ENCODE measurements around the gene DHRS3.

The DHRS3 gene

DNA sequence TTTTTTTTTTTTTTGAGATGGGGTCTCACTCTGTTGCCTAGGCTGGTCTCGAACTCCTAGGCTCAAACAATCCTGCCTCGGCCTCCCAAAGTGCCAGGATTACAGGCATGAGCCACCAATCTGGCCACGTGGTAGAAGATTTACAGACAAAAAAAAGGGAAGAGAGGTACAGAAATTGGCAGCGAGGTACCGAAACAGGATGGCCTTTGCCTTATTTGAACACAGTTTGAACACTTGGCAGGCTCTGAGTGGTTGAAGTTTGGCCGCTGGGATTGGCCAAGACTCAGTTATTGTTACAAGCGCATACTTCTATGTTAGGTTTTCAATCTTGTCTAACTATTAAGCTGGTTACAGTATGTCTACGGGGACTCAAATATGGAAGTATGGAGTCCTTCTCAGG, 19.7 kb upstream of the DHRS3 start:
- no peak for DNase-seq

DNA sequence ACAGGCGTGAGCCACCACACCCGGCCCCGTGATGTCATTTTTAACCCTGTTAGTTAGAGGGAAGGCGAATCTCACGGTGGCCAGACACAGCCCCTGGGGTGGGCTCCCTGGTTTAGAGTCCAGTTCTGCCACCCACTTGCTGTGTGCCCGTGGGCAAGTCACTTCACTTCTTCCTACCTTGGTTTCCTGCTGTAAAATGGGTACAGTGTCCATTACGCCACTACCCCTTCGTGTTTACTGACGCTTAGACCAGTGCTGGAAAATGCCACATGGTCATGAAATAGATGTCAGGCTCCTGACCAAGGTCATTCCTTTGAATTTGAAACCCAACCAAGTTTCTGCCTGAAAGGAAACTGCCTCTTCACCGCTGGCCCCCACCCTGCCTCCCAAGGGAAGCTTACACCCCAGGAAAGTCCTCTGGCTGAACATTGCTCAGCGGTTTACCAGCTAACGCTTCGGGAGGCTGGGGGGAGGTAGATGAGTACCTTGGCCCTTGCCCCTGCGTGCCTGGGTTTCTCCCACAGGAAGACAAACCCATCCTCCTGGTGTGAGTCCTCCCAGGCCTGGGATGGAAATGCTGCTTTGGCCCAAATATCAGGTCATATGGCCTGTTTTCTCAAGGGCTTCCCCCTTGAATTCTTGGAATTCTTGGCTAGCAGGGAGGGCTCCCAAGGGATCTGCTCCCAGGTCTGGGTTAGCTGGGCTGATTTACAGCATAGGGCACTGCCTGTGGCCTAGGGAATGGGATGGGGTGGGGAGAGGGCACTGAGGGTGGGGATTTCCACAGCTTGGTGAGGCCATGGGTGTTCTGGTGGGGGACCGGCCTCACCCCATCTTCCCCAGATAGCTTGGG, 18.3 kb upstream of the DHRS3 start:
- no peak for DNase-seq

DNA sequence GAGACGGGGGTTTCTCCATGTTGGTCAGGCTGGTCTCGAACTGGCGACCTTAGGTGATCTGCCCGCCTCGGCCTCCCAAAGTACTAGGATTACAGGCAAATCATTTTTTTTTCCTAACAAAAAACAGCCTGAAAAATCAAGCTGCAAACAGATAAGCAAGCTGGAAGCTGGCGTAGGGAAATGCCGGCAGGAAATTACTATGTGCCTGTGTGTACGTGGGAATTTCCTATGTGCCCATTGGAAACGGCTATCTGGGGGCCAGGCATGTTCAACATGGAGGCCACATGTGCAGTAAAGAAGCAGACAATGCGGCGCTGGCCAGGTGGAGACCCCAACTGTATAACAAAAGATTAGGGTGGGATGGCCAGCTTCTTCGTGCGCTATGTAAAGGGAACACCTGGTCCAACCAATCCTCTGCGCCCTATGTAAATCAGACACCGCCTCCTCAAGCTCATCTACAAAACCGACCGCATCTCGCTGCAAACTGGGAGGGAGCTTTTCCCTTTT, 16.7 kb upstream of the DHRS3 start:
- no peak for DNase-seq

DNA sequence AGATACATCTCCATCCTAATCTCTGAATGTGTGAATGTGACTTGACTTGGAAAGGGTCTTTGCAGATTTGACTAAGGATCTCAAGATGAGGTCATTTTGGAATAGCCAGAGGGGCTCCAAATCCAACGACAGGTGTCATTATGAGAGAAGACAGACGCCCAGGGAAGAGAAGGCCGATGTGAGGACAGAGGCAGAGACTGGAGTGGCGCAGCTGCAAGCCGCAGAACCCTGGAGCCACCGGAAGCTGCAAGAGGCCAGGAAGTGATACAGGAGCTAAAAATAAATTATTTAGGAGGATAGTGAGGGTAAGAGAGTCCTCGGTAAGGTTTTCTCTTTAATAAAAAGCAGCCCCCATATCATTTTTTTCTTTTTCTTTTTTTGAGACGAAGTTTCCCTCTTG, 16.1 kb upstream of the DHRS3 start:
- no peak for DNase-seq

DNA sequence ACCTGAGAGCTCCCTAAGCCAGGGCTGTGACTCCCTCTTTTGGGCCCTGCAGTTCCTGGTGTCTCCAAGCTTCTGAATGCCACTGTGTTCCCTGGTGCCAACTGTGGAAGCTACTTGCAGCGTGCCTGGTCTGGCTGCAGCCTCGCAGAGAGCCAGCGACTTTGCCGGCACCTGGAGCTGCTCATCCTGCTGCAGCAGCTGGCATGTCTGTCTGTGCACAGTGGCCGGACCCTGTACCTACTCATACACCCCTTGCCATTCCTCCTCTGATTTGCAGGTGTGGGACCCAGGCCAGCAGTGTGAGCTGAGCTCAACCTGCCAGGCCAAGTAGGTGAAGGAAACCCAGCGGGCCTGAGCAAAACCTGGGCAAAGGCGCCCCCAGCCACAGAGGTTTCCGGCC, 13.6 kb upstream of the DHRS3 start:
- no peak for DNase-seq

DNA sequence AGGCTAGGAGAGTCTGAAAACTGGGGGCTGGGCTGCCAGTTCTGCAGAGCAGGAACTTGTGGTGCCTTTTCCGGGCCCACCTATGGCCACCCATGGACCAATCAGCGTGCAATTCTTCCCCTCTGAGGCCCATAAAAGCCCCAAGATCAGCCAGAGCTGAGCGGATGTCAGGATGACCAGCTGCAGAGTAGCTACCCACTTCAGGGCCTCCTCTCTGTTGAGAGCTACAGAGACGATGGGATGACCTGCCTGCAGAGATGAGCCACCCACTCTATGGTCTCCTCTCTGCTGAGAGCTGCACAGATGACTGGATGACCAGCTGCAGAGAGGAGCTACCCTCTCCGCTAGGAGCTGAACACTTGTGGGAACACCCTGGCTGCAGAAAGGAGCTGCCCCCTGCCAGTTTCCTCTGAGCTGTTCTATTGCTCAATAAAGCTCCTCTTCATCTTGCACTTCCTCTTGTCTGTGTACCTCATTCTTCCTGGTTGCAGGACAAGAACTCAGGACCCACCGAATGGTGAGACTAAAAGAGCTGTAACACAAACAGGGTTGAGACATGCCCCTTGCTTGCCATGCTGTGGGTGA, 13.0 kb upstream of the DHRS3 start:
- no peak for DNase-seq

DNA sequence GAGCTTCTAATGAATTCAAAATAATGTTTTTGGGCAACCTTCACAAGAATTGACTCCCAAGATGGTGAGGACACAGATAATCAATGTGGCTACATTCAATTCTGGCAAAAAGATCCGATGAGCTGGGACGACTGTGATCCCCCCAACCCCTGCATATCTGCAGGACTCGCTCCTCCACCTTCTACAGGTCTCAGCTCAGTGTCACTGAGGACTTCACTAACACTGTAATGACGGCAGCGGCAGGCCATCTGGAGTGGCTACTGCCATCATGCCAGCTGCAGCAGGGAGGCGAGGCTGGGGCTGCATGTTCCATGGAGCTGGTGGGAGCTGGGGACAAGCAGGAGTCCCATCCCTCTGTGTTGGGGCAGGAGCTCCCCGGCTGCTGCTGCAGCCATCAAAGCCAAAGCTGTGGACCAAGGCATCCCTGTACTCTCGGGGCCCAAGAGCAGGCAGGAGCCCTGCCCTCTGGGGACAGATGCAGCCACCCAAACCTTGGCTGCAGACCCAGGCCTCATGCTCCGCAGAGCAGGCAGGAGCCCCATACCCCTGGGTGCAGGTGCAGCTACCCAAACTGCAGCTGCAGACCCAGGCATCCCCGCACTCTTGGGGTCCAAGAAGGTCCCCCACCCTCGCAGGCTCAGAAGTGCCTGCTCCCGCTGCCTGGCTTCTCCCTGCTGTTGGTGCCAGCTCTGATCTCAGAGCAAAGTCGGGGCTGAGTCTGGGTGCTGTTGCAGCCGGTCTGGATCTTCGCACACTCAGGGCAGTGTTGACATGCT, 12.2 kb upstream of the DHRS3 start:
- no peak for DNase-seq

DNA sequence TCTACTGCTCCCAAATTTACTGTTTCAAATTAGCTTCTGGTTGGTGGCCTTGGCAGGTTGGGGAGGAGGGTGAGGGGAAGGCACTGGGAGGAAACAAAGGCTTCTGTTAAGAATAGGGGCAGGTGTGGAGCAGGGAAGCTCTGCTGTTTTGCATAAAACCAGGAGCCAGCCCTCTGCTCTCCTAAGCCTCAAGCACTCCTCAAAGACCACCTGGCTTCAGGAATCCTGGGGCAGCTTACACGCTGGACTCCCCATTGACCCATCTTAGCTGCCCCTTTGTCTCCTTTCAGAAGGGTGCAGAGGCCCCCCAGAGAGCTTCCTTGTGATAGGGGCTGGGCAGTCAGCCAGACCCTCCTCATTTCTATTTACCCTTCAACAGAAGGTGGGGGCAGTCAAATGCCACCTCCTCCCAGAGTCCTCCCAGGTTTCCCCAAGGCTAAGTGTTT, 11.5 kb upstream of the DHRS3 start:
- DNase-seq, result no peak

DNA sequence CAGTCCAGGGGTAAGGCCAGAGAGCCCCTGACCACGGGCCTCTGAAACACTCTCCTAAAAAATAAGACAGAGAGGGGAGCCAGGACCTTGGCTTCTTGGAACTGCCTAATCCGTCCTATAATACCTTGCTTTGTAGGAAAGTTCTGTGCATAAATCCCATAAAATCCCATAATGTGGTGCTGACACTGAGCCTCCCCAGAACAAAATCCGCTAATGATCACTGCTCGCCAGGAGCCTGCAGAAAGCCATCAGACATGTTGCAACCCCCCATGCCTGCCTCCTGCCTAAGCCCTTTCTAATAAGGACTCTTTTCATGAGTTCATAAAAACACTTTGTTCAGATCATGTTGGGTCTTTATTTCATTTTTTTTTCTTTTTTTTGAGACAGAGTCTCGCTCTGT, 9.3 kb upstream of the DHRS3 start:
- DNase-seq, result no peak

DNA sequence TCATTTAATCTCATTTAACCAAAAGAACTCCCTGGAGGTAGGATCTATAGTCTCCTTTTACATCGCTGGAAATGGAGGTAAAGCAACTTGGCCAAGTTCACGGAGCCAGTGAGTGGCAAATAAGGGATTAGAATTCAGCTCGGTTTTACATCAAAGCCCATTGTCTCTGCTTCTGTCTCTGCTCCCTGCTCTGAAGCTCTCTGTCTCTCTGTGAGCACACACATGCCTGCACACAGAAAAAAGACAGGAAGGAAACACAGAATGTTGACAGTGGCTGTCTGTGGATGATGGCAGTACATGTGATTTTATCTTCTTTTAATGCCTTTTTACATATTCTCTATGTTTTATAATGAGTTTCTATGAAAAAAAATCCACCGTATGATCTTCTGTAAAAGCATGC, 8.9 kb upstream of the DHRS3 start:
- no peak for DNase-seq

DNA sequence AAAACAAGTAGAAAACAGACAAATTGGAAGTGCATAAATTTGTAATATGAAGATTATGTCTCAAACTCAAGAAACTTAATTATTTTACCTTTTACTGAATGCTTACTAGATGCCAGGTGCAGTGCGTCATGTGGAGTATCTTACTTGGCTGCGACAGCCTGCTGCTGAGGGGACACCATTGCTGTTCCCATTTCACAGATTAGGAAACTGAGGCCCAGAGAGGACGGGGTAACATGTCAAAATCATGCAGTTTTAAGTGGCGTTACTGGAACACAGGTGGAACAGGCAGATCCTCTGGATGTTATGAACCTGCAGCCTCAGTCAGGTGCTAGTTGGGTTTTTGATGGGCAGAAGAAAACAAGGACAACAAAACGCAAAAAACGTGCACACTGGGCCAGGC, 7.3 kb upstream of the DHRS3 start:
- no peak for DNase-seq

DNA sequence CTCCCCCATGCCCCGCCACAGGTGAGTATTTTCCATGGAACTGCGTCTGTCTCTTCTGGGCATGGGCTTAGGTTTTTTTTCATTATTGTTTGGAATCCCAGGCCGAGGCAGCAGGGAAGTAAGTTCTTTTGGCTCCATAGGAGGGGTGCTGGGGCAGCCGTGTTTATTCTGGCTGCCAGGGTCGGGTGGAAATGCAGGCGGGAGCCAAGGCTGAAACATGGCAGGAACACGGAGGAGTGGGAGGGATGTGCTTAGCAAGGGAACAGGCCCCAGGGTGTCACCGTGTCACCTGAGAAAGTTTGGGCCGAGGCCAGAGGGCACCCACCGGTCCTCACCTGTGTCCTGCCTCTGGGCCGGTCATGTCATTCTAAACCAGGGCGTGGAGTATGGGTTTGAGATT, 4.5 kb upstream of the DHRS3 start:
- DNase-seq, result no peak

DNA sequence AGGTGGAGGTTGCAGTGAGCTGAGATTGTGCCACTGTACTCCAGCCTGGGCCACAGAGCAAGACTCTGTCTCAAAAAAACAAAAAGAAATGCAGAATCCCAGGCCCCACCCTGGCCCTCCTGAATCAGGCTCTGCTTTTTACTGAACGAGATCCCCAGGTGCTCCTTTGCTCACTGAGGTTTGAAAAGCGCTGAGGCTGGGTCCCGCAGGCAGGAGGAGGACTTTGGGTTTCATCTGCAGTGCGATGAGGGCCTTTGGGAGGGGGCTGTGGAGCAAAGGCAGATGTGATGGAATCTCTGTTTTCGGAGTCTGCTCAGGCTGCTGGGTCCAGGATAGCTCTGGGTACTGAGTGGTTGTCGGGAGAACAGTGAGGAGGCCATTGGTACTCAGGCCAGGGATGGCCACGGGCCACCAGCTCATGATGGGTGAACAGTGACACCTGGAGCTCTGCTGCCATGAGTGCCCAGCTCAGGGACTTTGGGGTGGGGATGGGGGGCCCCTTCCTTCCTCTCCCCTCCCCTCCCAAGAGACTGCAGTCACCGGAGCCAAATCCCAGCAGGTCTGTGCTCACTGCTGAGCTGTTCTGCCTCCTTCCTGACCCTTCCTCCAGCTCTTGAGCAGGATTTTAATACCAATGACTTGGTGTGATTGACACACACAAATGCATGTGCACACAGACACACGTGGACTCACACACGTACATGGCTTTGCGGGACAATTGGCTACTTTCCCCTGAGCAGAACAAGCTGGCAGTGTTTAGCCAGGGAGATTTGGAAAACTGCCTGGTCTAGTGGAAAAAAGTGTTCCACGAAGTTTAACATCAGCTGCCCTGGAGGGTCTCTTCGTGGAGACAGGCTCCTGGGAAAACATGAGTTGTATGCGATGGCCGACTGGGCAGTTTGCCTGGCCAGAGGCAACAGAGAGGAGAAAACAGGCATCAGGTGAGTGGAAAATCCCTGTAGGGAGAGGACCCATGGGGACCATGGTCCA, 3.6 kb upstream of the DHRS3 start:
- DNase-seq, result no peak

DNA sequence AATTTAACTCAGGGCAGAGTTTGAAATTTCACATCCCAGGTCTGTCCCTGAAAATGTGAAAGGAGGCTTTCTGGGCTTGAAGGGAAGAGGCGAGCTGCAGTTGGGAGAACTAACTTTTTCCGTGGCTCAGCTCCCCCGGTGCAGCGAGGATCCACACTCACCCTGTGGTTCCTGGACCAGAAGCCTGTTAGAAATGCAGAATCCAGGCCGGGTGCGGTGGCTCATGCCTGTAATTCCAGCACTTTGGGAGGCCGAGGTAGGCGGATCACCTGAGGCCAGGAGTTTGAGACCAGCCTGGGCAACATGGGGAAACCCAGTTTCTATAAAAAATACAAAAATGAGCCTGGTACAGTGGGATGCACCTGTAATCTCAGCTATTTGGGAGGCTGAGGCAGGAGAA, 2.9 kb upstream of the DHRS3 start:
- DNase-seq, result no peak

DNA sequence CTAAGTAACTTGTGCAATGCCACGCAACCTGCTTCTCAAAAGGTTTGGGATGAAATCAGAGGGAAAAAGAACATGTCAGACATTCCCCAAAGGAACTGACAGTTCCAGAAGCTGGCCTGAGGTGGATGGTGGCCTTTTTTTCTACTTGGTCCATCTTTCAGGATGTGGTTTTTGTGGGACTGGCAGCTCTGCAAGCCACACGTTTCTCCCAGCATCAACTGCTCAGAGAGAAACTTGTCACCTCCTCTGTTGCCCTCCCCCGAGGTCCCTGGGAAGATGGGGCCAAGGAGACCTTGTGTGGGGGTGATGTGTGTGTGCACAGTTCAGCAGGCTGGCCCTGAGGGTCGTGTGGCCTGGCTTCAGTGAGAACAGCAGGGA, 2.5 kb upstream of the DHRS3 start:
- no peak for DNase-seq

DNA sequence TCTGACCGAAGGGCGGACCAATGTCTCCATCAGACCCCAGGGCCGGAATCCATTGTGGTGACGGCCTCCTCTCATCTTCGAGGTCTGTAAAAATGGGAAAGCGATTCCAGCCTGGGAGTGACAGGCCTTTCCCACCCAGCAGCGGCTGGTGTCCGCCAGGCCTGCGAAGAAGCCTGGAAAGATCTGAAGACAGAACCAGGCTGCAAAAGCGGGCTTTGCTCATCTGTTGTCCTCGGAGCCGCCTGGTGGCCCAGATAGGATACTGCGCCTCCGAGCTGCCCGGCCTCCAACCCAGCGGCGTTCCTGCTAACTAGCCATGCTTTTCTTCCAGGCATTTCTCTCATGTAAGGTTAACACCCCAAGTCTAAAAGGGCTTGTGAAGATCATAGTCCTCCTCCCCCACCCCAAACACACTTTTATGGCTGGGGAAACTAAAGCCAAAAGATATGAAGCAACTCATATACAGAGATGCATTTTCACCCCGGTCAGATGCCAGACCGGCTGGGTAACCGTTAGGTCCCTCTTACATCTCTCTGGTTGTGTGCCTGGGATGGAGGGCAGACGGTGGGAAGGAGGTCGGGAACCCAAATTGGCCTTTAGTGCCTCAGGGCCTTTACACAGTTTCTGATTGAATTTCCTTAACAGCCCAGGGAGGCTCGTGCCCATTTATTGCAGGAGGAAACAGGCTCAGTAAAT, 1.9 kb upstream of the DHRS3 start:
- peak; percentile 84 for DNase-seq

DNA sequence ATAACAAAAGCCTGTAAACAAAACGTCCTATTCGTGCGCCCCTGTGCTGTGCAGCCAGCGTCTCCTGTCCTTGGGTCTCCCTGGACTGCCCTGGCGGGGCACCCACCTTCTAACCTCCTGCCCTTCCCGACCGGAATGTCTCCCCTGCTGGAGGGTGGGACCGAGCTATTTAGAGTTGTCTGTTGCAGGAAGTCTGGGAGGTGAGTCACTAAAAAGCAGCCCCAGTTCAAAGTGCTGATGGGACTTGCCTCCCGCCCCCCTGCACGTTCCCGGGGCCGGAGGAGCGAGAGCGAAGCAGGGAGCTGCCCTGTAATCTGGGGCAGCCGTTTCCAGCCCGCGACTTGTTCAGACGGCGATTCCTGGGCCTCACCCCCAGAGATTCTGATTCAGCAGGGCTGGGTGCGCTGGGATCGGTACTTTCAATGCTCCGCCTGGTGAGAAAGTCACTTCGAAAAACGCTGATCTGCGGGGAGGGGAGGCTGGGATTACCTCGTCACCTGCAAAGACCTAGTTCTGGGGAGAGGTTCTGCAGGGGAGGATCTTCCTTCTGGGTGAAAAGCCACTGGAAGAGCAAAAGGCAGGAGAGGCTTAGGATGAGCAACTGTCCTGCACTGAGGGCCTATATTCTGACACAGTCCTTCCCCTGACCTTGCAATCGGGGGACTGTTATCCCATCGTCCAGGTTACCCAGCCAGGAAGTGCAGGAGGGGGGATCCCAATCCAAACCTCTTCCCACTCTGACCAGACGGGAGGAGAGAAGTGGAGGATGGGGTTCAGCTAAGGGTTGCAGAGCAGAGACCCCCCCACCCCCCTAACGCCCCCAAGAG, 1.2 kb upstream of the DHRS3 start:
- no peak for DNase-seq

DNA sequence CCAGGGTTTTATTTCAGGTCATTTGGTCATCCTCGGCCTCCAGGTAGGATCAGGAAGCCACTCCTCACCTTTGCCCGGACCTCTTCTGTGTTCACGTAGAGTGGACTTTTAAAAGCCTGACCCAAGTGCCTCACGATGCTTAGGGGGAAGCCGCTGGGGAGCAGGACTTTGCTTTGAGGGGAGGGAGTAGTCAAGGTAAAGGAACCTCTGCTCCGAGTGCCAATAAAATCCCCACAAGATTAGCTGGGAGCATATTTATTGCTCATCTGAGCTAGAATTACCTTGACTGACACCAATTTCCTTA, 603 bp upstream of the DHRS3 start:
- DNase-seq, result no peak

DNA sequence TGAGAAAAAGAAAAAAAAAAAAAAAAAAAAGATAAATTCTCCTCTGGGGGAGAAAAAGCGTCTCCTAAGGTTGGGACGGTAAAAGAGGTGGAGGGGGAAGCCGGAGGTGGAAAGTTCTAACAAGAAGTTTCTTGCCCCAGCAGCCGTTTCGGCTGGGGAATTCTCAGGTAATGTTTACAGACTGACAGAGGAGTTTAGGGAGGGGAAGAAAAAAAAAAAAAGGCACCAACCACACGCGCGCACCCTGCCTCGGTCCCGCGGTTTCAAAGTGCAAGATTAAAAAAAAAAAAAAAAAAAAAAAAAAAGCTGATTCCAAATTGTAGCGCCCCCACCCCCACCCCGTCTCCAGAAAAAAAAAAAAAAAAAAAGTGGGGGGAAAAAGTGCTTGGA, 504 bp downstream of the DHRS3 start:
- DNase-seq, result no peak

DNA sequence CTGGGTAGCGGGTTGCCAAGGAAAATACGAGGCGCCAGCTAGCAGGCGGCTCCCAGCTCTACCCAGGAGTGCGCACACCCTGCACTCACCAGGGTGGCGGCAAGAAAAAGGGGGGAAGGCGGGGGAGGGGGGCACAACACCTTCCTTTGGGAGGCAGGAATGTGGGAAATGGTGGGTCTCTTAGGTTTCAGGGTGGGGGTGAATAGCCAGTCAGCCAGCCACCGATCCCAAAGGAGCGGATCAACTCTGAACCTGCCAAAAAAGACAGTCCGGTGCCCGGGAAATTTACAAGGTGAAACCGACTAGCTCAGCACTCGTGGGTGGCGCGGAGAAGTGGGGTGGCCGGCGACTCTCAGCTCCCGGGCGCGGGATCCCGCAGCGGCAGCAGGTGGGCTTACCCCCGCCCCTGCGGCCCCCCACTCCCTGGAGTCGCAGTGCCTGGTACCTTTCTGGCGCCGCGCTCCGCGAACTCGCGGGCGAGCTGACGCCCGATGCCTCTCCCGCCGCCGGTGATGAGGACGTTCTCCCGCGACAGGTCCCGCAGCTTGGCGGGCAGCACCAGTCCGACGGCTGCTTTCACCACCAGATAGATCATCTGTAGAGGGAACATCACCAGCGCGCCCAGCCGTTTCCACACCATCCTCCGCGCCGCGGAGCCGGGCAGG, 1.2 kb downstream of the DHRS3 start:
- no peak for DNase-seq

Data from amniotic stem cell (primary cell).